Vagina (tissue), 2 donors: ENCODE data around the gene FSCB. TPM values are rescaled to one million over a fixed set of nuclear protein-coding genes. Genes with fewer than 3 reads are reported as not detected.
"Not testable (repeated sequence)": the region's sequence is repeated elsewhere in the genome, so short reads cannot be mapped to it uniquely, and the experiment has no call there.

Experiments
- DNase-seq, 2 donors: peaks; one replicate each; pipeline ENCODE4 v3.0.0-alpha.2; 2017; ENCODE audit errors: extremely low spot score in 2 of 2
- H3K27ac ChIP-seq: fragments of 200-600 bp; sonication (generic); one replicate; pipeline ENCODE4 v1.5.1; 2019
- H3K27me3 ChIP-seq: fragments of 200-600 bp; sonication (generic); one replicate; pipeline ENCODE4 v1.5.1; 2019
- H3K36me3 ChIP-seq, 2 donors: fragments of 200-600 bp; sonication (generic); one replicate each; pipeline ENCODE4 v1.5.1; 2017 to 2019
- H3K4me1 ChIP-seq: fragments of 200-600 bp; sonication (generic); one replicate; pipeline ENCODE4 v1.5.1; 2019
- H3K4me3 ChIP-seq, 2 donors: fragments of 200-600 bp; sonication (generic); 1 replicate in 1 of 2; 2 replicates in 1 of 2; pipeline ENCODE4 v1.5.1; 2016 to 2019
- H3K9me3 ChIP-seq: fragments of 200-600 bp; sonication (generic); one replicate; pipeline ENCODE4 v1.5.1; 2019
- POLR2A ChIP-seq, 2 donors: fragments of 450-650 bp; IDR thresholded peaks; one replicate each; pipeline ENCODE4 v1.6.1; 2017; ENCODE audit warnings: antibody characterized with exemption in 2 of 2, mild to moderate bottlenecking in 2 of 2, moderate library complexity in 2 of 2
- POLR2AphosphoS5 ChIP-seq, 2 donors: sonication (generic); formaldehyde crosslinking; IDR thresholded peaks; one replicate each; pipeline ENCODE4 v1.9.0; 2017; ENCODE audit warnings: antibody characterized with exemption in 2 of 2, mild to moderate bottlenecking in 2 of 2, low read depth in 1 of 2; ENCODE audit not compliant: insufficient read depth in 1 of 2
- intact Hi-C: fragments of 100-400 bp; cut with DNase I; formaldehyde crosslinking; loops from one replicate; pipeline ENCODE4 v1.15.1; 2023
- total RNA-seq: library from RNA; depleted of rRNA; stranded (reverse); fragments of >200 nt; gene quantifications from one replicate; pipeline ENCODE4 v1.2.3, GENCODE V29; 2016
- TF ChIP-seq, protein P1 (sequence below), 3 experiments: fragments of 450-650 bp in 2 of 3; fragments of 200-600 bp in 1 of 3; sonication (generic) in 1 of 3; IDR thresholded peaks; one replicate each; pipeline ENCODE4 v1.5.1; 2017 to 2019; ENCODE audit warnings: antibody characterized with exemption in 3 of 3, mild to moderate bottlenecking in 2 of 3, moderate library complexity in 2 of 3

FSCB gene
- total RNA-seq, 1 donor from 2014 or later = not detected

DNA sequence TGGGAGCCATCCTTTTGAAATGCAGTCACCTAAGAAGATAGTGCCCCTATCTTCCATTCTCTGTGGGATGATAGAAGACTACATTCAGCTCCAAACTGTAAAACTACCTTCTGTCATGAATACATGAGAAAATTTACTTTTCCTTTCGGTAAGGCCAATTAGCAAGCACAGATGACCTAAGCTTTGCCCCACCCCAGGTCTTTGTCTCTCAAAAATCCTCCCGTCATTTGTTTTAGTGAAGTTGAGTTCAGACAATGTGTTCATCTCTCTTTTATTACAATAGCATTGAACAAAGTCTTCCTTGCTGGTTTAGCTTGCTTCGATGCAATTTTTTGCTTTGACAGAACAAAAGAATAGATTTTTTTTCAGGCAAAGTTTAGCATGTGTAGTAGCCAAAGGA, 18.2 kb upstream of the FSCB start:
- Histone ChIP-seq H3K36me3 (no peaks in the 10 kb centered on the region), H3K9me3 (no peaks in the 10 kb centered on the region), H3K27me3 (no peaks in the 10 kb centered on the region), H3K27ac (no peak overlapping the region), H3K4me1 (no peaks in the 10 kb centered on the region), H3K4me3 (no peak overlapping the region)
- TF ChIP-seq POLR2A (IDR thresholded peaks at IDR 0.05) (no peak), POLR2AphosphoS5 (IDR thresholded peaks at IDR 0.05; ENCODE audit: insufficient read depth in 1 of 2, low read depth in 1 of 2) (no peak)
- DNase-seq = no peak
- intact Hi-C loops = no loop called here

DNA sequence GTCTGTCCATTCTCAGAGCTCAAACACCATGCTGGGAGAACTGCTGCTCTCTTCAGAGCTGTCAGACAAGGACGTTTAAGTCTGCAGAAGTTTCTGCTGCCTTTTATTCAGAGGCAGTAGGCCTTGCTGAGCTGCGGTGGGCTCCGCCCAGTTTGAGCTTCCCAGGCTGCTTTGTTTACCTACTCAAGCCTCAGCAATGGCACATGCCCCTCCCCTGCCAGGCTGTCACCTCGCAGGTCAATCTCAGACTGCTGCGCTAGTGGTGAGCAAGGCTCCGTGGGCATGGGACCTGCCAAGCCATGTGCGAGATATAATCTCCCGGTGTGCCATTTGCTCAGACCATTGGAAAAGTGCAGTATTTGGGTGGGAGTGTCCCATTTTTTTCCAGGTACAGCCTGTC, 8.6 kb upstream of the FSCB start:
- DNase-seq, intact Hi-C loops, H3K36me3 ChIP-seq: not testable (repeated sequence)

DNA sequence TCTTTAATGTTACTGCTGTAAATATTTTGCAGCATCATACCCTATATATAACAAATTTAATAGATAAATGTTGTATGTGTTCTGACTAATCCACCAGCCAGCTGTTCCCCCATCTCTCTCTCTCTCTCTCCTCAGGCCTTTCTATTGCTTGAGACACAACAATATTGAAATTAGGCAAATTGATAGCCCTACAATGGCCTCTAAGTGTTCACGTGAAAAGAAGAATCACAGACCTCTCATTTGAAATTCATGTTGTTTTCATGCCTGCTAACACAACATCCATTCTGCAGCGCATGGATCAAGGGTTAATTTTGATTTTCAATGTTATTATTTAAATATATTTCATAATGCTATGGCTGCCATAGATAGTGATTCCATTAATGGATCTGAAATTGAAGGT, 1.8 kb upstream of the FSCB start:
- no peak overlapping the region for H3K27ac ChIP-seq
- no peaks in the 10 kb centered on the region for H3K9me3 ChIP-seq
- DNase-seq = no peak
- H3K36me3 ChIP-seq = no peaks in the 10 kb centered on the region
- no peaks in the 10 kb centered on the region for H3K27me3 ChIP-seq
- no peak for TF ChIP-seq POLR2AphosphoS5 (IDR thresholded peaks at IDR 0.05; ENCODE audit: insufficient read depth in 1 of 2, low read depth in 1 of 2)
- TF ChIP-seq POLR2A (IDR thresholded peaks at IDR 0.05) = no peak
- TF ChIP-seq, protein P1, sequence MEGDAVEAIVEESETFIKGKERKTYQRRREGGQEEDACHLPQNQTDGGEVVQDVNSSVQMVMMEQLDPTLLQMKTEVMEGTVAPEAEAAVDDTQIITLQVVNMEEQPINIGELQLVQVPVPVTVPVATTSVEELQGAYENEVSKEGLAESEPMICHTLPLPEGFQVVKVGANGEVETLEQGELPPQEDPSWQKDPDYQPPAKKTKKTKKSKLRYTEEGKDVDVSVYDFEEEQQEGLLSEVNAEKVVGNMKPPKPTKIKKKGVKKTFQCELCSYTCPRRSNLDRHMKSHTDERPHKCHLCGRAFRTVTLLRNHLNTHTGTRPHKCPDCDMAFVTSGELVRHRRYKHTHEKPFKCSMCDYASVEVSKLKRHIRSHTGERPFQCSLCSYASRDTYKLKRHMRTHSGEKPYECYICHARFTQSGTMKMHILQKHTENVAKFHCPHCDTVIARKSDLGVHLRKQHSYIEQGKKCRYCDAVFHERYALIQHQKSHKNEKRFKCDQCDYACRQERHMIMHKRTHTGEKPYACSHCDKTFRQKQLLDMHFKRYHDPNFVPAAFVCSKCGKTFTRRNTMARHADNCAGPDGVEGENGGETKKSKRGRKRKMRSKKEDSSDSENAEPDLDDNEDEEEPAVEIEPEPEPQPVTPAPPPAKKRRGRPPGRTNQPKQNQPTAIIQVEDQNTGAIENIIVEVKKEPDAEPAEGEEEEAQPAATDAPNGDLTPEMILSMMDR (IDR thresholded peaks at IDR 0.05) = no peak
- H3K4me3 ChIP-seq = no peak overlapping the region
- no peaks in the 10 kb centered on the region for H3K4me1 ChIP-seq
- intact Hi-C loops = no loop called here

More for the DNA sequence above, 8.6 kb upstream of the FSCB start:
- H3K4me3 ChIP-seq, H3K27ac ChIP-seq, H3K4me1 ChIP-seq, H3K27me3 ChIP-seq, H3K9me3 ChIP-seq: not testable (repeated sequence)

DNA sequence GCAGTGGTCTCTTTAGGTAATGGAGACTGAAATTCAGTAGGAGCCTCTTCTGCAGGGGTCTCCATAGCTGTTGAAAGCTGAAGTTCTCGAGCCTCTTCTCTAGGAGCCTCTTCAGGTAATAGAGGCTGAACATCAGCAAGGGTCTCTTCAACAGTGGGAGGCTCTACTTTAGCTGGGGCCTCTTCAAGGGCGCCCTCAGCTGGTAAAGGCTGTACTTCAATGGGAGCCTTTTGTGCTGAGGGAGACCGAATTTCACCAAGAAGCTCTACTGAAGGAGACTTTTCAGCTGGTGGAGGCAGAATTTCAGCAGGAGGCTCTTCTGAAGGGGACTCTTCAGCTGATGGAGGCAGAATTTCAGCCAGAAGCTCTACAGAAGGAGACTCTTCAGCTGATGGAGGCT, 1.5 kb downstream of the FSCB start:
- no peaks in the 10 kb centered on the region for H3K36me3 ChIP-seq
- H3K27ac ChIP-seq = no peak overlapping the region
- no peaks in the 10 kb centered on the region for H3K27me3 ChIP-seq
- no peak for DNase-seq
- H3K4me3 ChIP-seq = no peak overlapping the region
- TF ChIP-seq POLR2AphosphoS5 (IDR thresholded peaks at IDR 0.05; ENCODE audit: insufficient read depth in 1 of 2, low read depth in 1 of 2) = no peak
- TF ChIP-seq, protein P1 (IDR thresholded peaks at IDR 0.05) = no peak
- no peak for TF ChIP-seq POLR2A (IDR thresholded peaks at IDR 0.05)
- intact Hi-C loops = no loop called here
- H3K4me1 ChIP-seq = no peaks in the 10 kb centered on the region
- H3K9me3 ChIP-seq = no peaks in the 10 kb centered on the region

DNA sequence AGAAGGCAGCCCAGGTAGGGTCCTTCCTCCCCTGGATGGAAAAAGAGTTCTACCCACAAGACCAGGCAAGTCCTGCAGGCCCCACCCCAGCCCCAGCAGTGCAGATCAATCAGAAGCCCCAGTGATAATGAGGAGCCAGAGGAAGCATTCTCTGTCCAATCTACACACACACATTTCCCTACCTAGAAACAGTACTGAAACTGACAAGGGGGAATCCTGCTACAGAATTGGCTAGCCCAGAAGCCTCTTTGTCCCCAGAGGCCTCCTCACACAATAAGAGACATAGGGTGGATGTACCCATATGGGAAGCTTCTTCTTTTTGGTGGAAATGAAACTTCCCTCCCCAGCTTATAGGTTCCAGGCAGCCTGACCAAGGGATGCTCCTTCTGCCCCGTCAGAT, 9.9 kb downstream of the FSCB start:
- Histone ChIP-seq H3K9me3 (no peaks in the 10 kb centered on the region), H3K4me1 (no peaks in the 10 kb centered on the region), H3K36me3 (no peaks in the 10 kb centered on the region), H3K4me3 (no peak overlapping the region), H3K27ac (no peak overlapping the region), H3K27me3 (no peaks in the 10 kb centered on the region)
- no peak for DNase-seq
- no peak for TF ChIP-seq POLR2A (IDR thresholded peaks at IDR 0.05)
- no peak for TF ChIP-seq POLR2AphosphoS5 (IDR thresholded peaks at IDR 0.05; ENCODE audit: insufficient read depth in 1 of 2, low read depth in 1 of 2)
- TF ChIP-seq, protein P1 (IDR thresholded peaks at IDR 0.05) = no peak
- intact Hi-C loops = no loop called here

DNA sequence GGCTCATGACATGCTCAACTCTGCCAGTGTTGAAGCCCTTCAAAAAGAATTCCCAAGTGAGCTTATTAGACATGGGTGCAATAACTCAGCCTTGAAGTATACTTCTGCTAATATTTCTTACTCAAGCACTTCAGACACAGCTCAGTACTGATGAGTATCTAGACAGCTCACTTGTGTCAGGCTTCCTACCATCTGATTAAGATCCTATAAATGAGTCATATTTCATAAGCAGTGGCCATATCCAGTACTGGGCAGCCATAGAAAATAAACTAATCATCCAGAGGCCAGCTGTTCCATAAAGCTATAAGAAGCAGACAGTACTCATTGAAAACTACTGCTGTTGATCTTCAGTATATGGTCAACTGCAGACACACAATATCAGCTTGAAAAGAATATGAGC, 12.9 kb downstream of the FSCB start:
- Histone ChIP-seq H3K27ac (no peak overlapping the region), H3K9me3 (no peaks in the 10 kb centered on the region), H3K27me3 (no peaks in the 10 kb centered on the region), H3K4me3 (no peak overlapping the region), H3K4me1 (no peaks in the 10 kb centered on the region), H3K36me3 (no peaks in the 10 kb centered on the region)
- DNase-seq = no peak
- TF ChIP-seq POLR2AphosphoS5 (IDR thresholded peaks at IDR 0.05; ENCODE audit: insufficient read depth in 1 of 2, low read depth in 1 of 2) (no peak), POLR2A (IDR thresholded peaks at IDR 0.05) (no peak)
- TF ChIP-seq, protein P1 (IDR thresholded peaks at IDR 0.05) = no peak
- intact Hi-C loops = no loop called here
